Stimulated activated CD8-positive, alpha-beta memory T cell treated with anti-CD3 and anti-CD28 coated beads, Interleukin-12 subunit alpha, Interleukin-12 subunit beta, amount 100 ng/mL, for 1 hour (primary cell): Measurements from ENCODE around the gene CABCOCO1.
"Not testable (repeated sequence)": the region's sequence is repeated elsewhere in the genome, so short reads cannot be mapped to it uniquely, and the experiment has no call there.

Experiments
- DNase-seq: peaks from one replicate; pipeline ENCODE4 v3.0.0-alpha.2; 2020; ENCODE audit warnings: low read depth

The CABCOCO1 gene

GRCh38 chr10:61719475-61719874, 56.7 kb downstream of the CABCOCO1 start:
- DNase-seq: not testable (repeated sequence)

- DNase-seq: no peak
These were observed 57.2 kb downstream of the CABCOCO1 start for GRCh38 chr10:61719906-61720305.

GRCh38 chr10:61721431-61721830, 58.7 kb downstream of the CABCOCO1 start:
- DNase-seq: no peak

GRCh38 chr10:61725221-61725620, 62.5 kb downstream of the CABCOCO1 start:
- not testable (repeated sequence) for DNase-seq

- DNase-seq: no peak
These were observed 66.9 kb downstream of the CABCOCO1 start for GRCh38 chr10:61729596-61729995.

- no peak for DNase-seq
These were observed 67.9 kb downstream of the CABCOCO1 start for GRCh38 chr10:61730671-61731070.

GRCh38 chr10:61731638-61732037, 68.9 kb downstream of the CABCOCO1 start:
- no peak for DNase-seq

- DNase-seq: no peak
These were observed 70.0 kb downstream of the CABCOCO1 start for GRCh38 chr10:61732629-61733278.

GRCh38 chr10:61733358-61733940, 70.7 kb downstream of the CABCOCO1 start:
- DNase-seq: no peak

GRCh38 chr10:61735882-61736281, 73.2 kb downstream of the CABCOCO1 start:
- DNase-seq: no peak

GRCh38 chr10:61737455-61737854, 74.7 kb downstream of the CABCOCO1 start:
- not testable (repeated sequence) for DNase-seq

GRCh38 chr10:61742812-61743211, 80.1 kb downstream of the CABCOCO1 start:
- no peak for DNase-seq

- no peak for DNase-seq
These were observed 81.7 kb downstream of the CABCOCO1 start for GRCh38 chr10:61744469-61744868.

GRCh38 chr10:61746377-61746776, 83.6 kb downstream of the CABCOCO1 start:
- no peak for DNase-seq

- no peak for DNase-seq
These were observed 84.6 kb downstream of the CABCOCO1 start for GRCh38 chr10:61747307-61747706.

GRCh38 chr10:61749291-61749690, 86.6 kb downstream of the CABCOCO1 start:
- DNase-seq: no peak

- peak; percentile 27 for DNase-seq
These were observed 88.3 kb downstream of the CABCOCO1 start for GRCh38 chr10:61750943-61751471.

GRCh38 chr10:61751599-61751998, 88.9 kb downstream of the CABCOCO1 start:
- no peak for DNase-seq

- DNase-seq: no peak
These were observed 89.6 kb downstream of the CABCOCO1 start for GRCh38 chr10:61752111-61753011.

GRCh38 chr10:61753453-61753852, 90.7 kb downstream of the CABCOCO1 start:
- no peak for DNase-seq

- no peak for DNase-seq
These were observed 92.1 kb downstream of the CABCOCO1 start for GRCh38 chr10:61754587-61755550.
